Endodermal cell (in vitro differentiated cells): Measurements from ENCODE around the gene SUSD6. TPM values are rescaled to one million over a fixed set of nuclear protein-coding genes. Genes with fewer than 3 reads are reported as not detected.

ENCODE experiments used
- DNase-seq: peaks from one replicate; pipeline ENCODE4 v3.0.0-alpha.2; 2017
- H3K27ac ChIP-seq: 2 replicates; pipeline ENCODE4 v1.5.1; 2013; ENCODE audit warnings: mild to moderate bottlenecking, low read depth, low read length, moderate library complexity
- H3K27me3 ChIP-seq: 2 replicates; pipeline ENCODE4 v1.6.1; 2013; ENCODE audit warnings: mild to moderate bottlenecking, low read length, moderate library complexity; ENCODE audit not compliant: insufficient read depth, control insufficient read depth, poor library complexity, severe bottlenecking
- H3K36me3 ChIP-seq: 2 replicates; pipeline ENCODE4 v1.7.0; 2013; ENCODE audit warnings: mild to moderate bottlenecking, low read length, moderate library complexity; ENCODE audit not compliant: control insufficient read depth, insufficient read depth
- H3K4me1 ChIP-seq: one replicate; pipeline ENCODE4 v1.7.0; 2013; ENCODE audit warnings: low read length; ENCODE audit not compliant: control insufficient read depth, insufficient read depth
- H3K4me3 ChIP-seq: 2 replicates; pipeline ENCODE4 v1.5.1; 2013; ENCODE audit warnings: mild to moderate bottlenecking, low read length, moderate library complexity
- H3K9ac ChIP-seq: 2 replicates; pipeline ENCODE4 v1.6.1; 2013; ENCODE audit warnings: mild to moderate bottlenecking, low read length, moderate library complexity; ENCODE audit not compliant: poor library complexity, severe bottlenecking; ENCODE audit errors: extremely low read depth
- H3K9me3 ChIP-seq: 2 replicates; pipeline ENCODE4 v1.6.1; 2013; ENCODE audit warnings: mild to moderate bottlenecking, low read length, moderate library complexity; ENCODE audit not compliant: control insufficient read depth
- H3K27ac Mint-ChIP-seq: 2 replicates; pipeline ENCODE4 v1.8.0; 2020; ENCODE audit warnings: mixed read lengths
- H3K27me3 Mint-ChIP-seq: 2 replicates; pipeline ENCODE4 v1.8.0; 2021; ENCODE audit warnings: mild to moderate bottlenecking, mixed read lengths; ENCODE audit not compliant: insufficient read depth
- H3K36me3 Mint-ChIP-seq: 2 replicates; pipeline ENCODE4 v1.8.0; 2020; ENCODE audit warnings: low read depth, mixed read lengths
- H3K4me1 Mint-ChIP-seq: 2 replicates; pipeline ENCODE4 v1.8.0; 2020; ENCODE audit warnings: mixed read lengths
- H3K4me3 Mint-ChIP-seq: 2 replicates; pipeline ENCODE4 v1.8.0; 2020; ENCODE audit warnings: mild to moderate bottlenecking, moderate library complexity, mixed read lengths
- H3K9me3 Mint-ChIP-seq: 2 replicates; pipeline ENCODE4 v1.8.0; 2020; ENCODE audit warnings: mild to moderate bottlenecking, mixed read lengths
- WGBS, 2 experiments: methylation state at CpG; one replicate each; pipeline versions ENCODE4 v1.1.5 to v1.1.7; 2013; ENCODE audit warnings: missing lambda C conversion rate in 2 of 2, mixed read lengths in 1 of 2; ENCODE audit not compliant: insufficient coverage in 1 of 2, insufficient read length in 1 of 2; 5-methylcytosine and 5-hydroxymethylcytosine counted together
- total RNA-seq, 2 donors: library from RNA; stranded (reverse); fragmentation: NEBNext Ultra II Directional in 1 of 2; extraction: Animal tissue kit (Norgen Biotek cat#: 25700) in 1 of 2; gene quantifications; 2 replicates in 1 of 2; 3 replicates in 1 of 2; pipeline ENCODE4 v1.2.1, GENCODE V29; 2021
- TF ChIP-seq, protein P1 (sequence below): fragments of 200-600 bp; sonication (generic); conservative IDR thresholded peaks from 2 replicates; pipeline ENCODE4 v1.5.0; 2021; ENCODE audit warnings: antibody characterized with exemption, mild to moderate bottlenecking

SUSD6 gene
- total RNA-seq, 2 donors from 2014 or later, result 5.7 to 5.9 TPM

DNA sequence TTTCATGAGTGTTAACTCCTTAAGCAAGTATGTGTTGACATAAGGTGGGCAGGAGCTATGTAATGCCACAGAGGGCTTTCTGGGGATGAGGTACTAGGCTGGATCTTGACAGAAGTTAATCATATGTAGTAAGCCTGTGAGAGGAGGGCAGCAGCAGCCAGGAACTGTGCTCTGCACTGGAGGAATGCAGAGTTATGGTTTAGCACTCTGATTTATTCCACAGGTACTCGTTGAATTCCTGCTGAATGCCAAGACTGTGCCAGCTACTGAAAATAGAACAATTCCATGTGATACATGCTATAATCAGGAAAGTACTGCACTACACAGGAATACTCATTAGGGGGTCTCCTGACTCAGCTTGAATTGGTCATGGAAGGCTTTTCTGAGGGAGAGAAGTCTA, 58.7 kb downstream of the SUSD6 start:
- no peaks in the 10 kb centered on the region for H3K27me3 Mint-ChIP-seq
- WGBS, 2 experiments, result 89 to 100% methylated on average over 1 of the region's 1 CpG

DNA sequence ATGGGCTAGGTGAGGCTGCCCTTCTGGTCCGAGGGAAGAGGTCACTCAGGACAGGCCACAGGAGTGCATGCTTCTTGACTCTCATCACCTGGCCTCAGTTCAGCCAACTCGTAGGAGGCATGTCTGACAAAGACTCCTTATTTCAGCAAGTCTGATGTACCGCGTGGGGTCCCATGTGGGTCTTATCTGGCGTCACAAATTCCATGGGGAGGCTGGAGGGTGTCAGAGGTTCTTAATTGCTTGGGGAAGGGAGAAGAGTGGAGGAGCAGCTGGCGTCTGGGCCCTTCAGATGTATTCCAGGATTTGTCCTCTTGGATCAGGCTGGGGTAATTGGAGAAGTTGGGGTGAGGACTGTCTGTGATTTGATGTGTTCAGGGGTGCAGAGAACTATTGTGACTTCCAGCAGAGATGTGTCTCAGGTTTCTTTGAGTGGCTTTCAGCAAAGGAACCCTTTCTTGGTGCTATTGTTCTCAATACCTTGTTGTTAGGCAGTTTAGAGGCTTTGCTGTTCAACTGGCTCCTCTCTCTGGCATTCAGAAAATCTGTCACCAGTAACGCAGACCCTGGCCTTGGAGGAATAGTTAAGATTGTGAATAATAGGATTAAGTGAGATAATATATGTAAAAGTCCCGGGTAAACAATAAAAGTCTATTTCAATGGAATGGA, 60.1 kb downstream of the SUSD6 start:
- Mint-ChIP-seq H3K36me3 (no peaks in the 10 kb centered on the region), H3K9me3 (no peaks in the 10 kb centered on the region), H3K27ac (peak overlapping the region; percentile 32), H3K4me1 (peaks cover 47% of the 10 kb centered on the region), H3K4me3 (no peak overlapping the region), H3K27me3 (no peaks in the 10 kb centered on the region)
- Histone ChIP-seq H3K9me3 (no peaks in the 10 kb centered on the region), H3K4me3 (no peak overlapping the region), H3K36me3 (no peaks in the 10 kb centered on the region), H3K4me1 (peaks cover 24% of the 10 kb centered on the region), H3K9ac (no peak overlapping the region), H3K27me3 (no peaks in the 10 kb centered on the region), H3K27ac (no peak overlapping the region)
- TF ChIP-seq, protein P1, sequence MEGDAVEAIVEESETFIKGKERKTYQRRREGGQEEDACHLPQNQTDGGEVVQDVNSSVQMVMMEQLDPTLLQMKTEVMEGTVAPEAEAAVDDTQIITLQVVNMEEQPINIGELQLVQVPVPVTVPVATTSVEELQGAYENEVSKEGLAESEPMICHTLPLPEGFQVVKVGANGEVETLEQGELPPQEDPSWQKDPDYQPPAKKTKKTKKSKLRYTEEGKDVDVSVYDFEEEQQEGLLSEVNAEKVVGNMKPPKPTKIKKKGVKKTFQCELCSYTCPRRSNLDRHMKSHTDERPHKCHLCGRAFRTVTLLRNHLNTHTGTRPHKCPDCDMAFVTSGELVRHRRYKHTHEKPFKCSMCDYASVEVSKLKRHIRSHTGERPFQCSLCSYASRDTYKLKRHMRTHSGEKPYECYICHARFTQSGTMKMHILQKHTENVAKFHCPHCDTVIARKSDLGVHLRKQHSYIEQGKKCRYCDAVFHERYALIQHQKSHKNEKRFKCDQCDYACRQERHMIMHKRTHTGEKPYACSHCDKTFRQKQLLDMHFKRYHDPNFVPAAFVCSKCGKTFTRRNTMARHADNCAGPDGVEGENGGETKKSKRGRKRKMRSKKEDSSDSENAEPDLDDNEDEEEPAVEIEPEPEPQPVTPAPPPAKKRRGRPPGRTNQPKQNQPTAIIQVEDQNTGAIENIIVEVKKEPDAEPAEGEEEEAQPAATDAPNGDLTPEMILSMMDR, result no peak
- peak; percentile 63 for DNase-seq
- WGBS, 2 experiments, result 73 to 84% methylated on average over 5 to 7 of the region's 8 CpGs

More for the DNA sequence above, 58.7 kb downstream of the SUSD6 start:
- TF ChIP-seq, protein P1, result no peak
- Mint-ChIP-seq H3K27ac (no peak overlapping the region), H3K9me3 (no peaks in the 10 kb centered on the region), H3K4me3 (no peak overlapping the region), H3K4me1 (peaks cover 49% of the 10 kb centered on the region), H3K36me3 (no peaks in the 10 kb centered on the region)
- Histone ChIP-seq H3K9ac (no peak overlapping the region), H3K4me3 (no peak overlapping the region), H3K9me3 (no peaks in the 10 kb centered on the region), H3K36me3 (no peaks in the 10 kb centered on the region), H3K27ac (no peak overlapping the region), H3K27me3 (no peaks in the 10 kb centered on the region), H3K4me1 (peaks cover 27% of the 10 kb centered on the region)
- no peak for DNase-seq

DNA sequence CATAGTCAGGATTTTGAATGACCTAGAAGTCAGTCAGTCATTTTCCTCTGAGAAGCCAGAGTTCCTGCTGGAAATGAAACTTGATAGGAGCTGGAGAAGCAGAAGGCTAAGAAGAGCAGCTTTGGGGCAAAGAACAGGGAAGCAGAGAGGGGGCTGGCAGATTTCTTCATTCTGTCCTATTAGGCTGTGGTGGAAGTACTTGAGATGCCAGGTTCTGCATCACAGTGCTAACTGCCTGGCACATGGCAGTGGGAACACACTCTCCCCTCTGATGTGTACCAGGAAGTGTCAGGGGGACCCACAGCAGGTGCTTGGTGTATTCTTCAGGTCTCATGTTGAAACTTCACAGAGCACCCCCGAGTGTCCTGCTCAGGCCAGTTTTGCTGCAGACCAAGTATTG, 61.0 kb downstream of the SUSD6 start:
- no peak for DNase-seq
- 90 to 100% methylated on average over 1 of the region's 1 CpG for WGBS, 2 experiments
- Histone ChIP-seq H3K4me1 (peaks cover 24% of the 10 kb centered on the region), H3K9me3 (no peaks in the 10 kb centered on the region), H3K4me3 (no peak overlapping the region), H3K36me3 (no peaks in the 10 kb centered on the region), H3K27ac (no peak overlapping the region), H3K27me3 (no peaks in the 10 kb centered on the region), H3K9ac (no peak overlapping the region)
- H3K4me3 Mint-ChIP-seq, result no peak overlapping the region
- no peaks in the 10 kb centered on the region for H3K9me3 Mint-ChIP-seq
- H3K27ac Mint-ChIP-seq, result no peak overlapping the region
- TF ChIP-seq, protein P1, result no peak
- no peaks in the 10 kb centered on the region for H3K27me3 Mint-ChIP-seq
- peaks cover 44% of the 10 kb centered on the region for H3K4me1 Mint-ChIP-seq
- H3K36me3 Mint-ChIP-seq, result no peaks in the 10 kb centered on the region
